HG02973 (cell line): Measurements from ENCODE around the gene ASB1.

ENCODE experiments used
- ATAC-seq: cut with Tn5 transposase; IDR thresholded peaks from one replicate; pipeline ENCODE4 v1.9.1; 2021; ENCODE audit warnings: moderate library complexity; ENCODE audit not compliant: unreplicated experiment

The ASB1 gene

DNA sequence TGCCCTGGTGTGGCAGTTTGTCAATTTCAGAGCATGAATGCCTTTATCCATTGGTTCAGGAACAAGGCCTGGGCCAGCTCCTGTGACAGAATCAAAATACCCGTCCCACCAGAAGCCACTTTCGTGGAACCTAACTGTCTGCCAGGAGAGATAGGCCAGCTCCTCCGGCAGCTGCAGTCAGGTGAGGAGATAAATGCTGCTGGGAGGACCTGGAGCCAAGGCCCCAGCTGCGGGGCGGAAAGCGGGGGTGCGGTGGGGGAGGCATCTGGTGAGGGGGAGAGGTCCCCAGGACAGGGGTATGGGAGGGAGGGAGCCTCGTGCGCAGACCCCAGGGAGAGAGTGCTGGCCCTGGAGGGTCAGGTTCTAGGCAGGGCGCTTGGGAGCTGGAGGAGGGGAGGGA lies 4.4 kb upstream of the ASB1 start:
- no peak for ATAC-seq

DNA sequence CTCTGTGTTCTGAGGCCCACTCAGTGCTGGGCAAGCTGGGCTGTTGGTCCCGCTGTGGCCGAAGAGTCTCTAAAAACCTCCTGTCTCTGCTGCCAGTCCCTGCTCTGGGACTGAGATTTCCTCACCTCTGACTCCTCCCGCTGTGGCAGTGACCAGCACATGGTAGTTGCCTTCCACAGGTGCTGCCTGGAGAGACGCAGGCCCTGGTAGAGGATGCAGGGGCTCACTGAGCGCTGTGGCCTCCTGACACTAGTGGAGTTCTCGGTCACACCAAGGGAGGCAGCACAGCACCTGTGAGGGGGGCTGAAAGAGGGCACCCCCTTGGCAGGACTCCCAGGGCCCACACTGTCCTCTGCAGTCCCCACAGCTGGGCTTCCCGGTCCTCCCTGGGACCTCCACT lies 3.8 kb upstream of the ASB1 start:
- no peak for ATAC-seq

DNA sequence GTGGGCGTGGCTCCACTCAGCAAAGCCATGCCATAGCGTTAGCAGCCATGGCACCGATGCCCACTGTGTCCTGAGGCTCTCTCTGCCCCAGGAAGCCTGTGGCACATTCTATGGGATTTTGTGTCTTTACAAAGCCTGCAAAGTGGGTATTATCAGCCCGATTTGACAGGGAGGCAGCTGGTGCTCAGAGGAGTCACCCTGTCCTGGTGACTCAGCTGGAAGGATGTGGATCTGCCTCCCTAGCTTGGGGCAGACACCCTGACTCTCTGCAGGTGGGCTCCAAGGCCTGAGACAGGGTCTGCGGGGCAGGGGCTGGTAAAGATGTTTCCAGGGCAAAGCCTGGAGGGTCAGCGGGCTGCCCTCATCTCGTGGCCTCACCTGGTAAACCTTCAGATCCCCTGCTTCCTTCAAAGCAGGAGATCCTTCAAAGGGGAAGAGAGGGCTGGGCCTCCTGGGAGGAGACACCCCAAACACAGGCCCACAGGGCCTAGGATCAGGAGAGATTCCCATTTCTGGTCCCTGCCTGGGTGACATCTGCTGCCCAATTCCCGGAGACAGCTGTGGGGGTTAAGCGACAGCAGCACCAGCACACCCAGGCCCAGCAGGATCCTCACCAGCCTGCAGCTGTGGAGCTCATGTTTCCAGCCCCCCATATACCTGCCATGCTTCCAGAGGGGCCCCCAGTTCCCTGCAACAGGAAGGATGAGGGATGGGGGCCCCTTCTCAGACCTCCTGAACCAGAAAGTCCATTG lies 3.0 kb upstream of the ASB1 start:
- ATAC-seq: no peak

DNA sequence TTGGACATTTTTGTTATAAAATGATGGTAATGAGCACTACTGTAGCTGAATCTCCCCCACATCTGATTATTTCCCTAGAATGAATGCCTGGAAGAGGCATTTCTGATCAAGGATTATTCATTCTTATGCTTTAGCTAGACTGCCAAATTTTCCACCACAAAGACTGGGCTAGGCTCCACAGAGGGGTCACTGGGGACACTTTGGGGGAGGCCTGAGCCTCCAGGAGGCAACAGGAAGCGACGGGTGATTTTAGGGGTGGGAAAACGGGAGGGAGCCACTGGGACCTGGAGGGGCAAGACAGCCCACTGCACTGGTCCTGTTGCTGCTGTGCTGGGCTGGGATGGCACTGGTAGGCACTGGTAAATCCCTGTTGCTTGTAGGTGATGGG lies 2.4 kb upstream of the ASB1 start:
- ATAC-seq: no peak

DNA sequence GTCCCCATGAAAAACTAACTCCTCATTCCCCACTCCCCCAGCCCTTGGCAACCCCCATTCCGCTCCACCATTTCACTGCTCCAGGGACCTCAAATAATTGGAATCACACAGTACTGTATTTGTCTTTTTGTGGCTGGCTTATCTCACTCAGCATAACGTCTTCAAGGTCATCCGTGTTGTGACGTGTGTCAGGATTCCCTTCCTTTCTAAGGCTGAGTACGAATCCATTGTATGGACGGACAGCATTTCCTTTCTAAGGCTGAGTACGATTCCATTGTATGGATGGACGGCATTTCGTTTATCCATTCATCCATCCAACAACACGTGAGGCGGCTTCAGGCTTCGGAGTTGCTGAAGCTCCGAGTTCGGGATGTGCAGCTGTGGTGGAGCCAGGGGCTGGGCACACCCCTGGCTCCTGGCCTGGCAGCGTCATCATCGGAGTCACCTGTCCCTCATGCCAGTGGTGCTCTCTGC lies 1.2 kb upstream of the ASB1 start:
- no peak for ATAC-seq

DNA sequence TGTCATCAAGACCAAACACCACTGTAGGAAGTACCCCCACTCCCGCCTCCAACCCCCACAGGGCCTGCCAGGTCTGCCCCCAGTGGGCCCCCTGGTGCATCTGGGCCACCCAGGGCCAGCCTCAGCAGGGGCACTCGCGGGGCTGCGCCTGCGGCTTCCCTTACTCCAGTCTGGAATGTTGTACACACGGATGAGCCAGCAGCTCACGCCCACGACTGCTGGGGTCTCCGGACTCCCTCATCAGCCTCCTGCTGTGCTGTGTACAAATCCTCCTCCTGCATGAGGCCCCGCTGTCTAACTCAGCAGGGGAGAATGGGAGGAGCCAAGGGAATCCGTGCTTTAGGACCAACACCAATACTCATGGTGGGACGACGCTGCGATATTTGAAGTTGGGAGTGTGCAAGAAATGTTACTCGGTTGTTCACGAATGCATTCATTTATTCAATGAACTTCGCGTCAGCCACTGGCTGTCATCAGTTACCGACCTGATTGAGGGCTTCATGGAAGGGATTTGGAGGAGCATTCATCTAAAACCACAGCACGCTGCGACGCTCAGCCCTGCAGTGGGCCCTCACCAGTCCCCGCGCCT lies 654 bp upstream of the ASB1 start:
- peak; percentile 5 for ATAC-seq

DNA sequence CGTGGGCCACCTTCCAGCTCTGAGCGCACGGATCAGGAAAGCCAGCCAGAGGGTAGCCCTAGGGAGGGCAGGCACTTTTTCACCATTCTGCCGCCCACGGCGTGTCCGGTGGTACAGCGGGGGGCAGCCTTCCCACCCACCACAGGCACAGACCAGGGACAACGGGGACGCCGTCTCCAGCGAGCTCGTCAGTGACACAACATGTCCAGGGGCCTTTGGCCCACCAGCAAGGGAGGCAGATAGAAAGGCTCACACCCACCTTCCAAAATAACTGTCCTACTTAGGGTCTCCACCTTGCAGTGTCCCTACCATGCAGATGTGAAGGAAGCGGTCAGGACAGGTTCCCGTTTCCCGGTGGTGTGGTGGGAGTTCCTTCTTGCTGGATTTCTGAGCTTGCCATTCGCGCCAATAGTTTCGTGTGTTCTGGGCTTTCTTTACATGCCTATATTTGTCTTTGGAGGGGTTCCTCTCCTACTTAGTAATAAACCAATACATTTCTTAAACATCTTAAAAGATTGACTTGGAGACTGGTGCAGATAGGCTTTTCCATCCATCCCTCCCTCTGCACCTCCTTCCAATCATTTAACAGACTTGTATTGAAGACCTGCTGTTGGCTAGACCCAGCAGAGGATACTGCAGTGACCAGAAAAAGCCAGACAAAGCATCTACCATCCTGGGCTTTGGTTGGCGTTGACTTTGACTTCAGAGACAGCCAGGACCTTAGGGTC lies 872 bp downstream of the ASB1 start:
- peak; percentile 1 for ATAC-seq

DNA sequence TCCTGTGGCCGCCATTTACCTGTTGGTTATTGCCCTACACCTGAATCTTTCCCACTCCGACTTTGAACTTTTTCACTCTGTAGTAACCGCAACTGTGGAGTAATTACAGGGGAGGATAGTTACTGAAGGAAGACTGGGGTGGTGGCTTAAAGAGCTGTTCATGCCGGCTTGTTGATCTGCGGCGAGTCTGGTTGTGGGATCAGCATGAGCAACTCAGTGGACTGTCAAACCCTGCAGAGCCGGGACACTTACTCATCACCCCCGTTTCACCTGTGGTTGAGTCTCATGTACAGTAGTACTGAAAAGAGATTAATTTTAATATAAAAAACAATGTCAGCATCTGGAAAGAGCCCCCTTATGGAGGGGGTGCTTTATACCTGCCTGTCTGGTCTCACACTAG lies 2.1 kb downstream of the ASB1 start:
- ATAC-seq: no peak

- no peak for ATAC-seq
These were observed 4.1 kb downstream of the ASB1 start for GRCh38 chr2:238430781-238431180.

- no peak for ATAC-seq
These were observed 4.7 kb downstream of the ASB1 start for GRCh38 chr2:238431456-238431855.

DNA sequence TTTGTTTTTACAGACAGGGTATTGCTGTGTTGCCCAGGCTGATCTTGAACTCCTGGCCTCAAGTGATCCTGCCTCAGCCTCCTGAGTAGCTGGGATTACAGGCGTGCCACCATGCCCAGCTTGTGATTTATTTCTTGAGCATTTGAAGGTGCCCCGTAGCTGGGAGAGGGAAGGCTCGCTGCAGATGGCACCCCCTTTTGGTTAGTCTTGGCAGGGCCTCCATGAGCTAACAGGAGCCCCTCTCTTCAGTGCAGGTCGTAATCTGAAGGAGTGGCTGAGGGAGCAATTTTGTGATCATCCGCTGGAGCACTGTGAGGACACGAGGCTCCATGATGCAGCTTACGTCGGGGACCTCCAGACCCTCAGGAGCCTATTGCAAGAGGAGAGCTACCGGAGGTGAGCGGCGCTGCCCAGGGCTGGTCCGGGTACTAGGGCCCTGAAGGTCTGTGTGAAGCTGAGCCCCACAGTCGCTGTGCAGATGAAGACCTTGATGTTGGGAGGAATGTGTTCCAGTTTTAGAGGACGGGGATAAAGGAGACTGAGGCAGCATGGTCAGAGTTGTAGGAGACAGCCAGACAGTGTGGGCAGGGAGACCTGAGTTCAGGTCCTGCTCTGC lies 6.7 kb downstream of the ASB1 start:
- ATAC-seq: no peak

- no peak for ATAC-seq
These were observed 7.5 kb downstream of the ASB1 start for GRCh38 chr2:238433941-238434845.

GRCh38 chr2:238434846-238435751 lies 8.4 kb downstream of the ASB1 start:
- ATAC-seq: no peak

DNA sequence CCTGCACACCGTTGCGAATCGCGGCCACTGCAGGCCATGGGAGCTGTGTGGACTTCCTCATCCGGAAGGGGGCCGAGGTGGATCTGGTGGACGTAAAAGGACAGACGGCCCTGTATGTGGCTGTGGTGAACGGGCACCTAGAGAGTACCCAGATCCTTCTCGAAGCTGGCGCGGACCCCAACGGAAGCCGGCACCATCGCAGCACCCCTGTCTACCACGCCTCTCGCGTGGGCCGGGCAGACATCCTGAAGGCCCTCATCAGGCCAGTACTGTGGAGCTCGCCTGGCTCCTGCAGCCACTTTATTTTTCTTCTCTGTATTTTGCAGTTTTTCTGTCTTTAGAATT lies 9.0 kb downstream of the ASB1 start:
- no peak for ATAC-seq

GRCh38 chr2:238438856-238439849 lies 12.4 kb downstream of the ASB1 start:
- no peak for ATAC-seq

- no peak for ATAC-seq
These were observed 13.2 kb downstream of the ASB1 start for GRCh38 chr2:238439917-238440316.

GRCh38 chr2:238440331-238440730 lies 13.6 kb downstream of the ASB1 start:
- ATAC-seq: no peak

GRCh38 chr2:238440767-238441166 lies 14.0 kb downstream of the ASB1 start:
- no peak for ATAC-seq
